AG10803 (cell line): ENCODE measurements around the gene NDUFAF2.

Source experiments
- DNase-seq: peaks from one replicate; pipeline ENCODE4 v3.0.0; 2010; ENCODE audit warnings: low read depth
- H3K4me3 ChIP-seq: 2 replicates; pipeline ENCODE4 v1.5.1; 2011; ENCODE audit warnings: mild to moderate bottlenecking, low read length, control low read depth
- TF ChIP-seq, protein P1 (sequence below): conservative IDR thresholded peaks from 2 replicates; pipeline ENCODE4 v1.5.1; 2011; ENCODE audit warnings: mild to moderate bottlenecking, low read length, control low read depth, inconsistent platforms

Gene NDUFAF2

GRCh38 chr5:61047346-61047745 lies 102.3 kb downstream of the NDUFAF2 start:
- no peak overlapping the region for H3K4me3 ChIP-seq
- TF ChIP-seq, protein P1, sequence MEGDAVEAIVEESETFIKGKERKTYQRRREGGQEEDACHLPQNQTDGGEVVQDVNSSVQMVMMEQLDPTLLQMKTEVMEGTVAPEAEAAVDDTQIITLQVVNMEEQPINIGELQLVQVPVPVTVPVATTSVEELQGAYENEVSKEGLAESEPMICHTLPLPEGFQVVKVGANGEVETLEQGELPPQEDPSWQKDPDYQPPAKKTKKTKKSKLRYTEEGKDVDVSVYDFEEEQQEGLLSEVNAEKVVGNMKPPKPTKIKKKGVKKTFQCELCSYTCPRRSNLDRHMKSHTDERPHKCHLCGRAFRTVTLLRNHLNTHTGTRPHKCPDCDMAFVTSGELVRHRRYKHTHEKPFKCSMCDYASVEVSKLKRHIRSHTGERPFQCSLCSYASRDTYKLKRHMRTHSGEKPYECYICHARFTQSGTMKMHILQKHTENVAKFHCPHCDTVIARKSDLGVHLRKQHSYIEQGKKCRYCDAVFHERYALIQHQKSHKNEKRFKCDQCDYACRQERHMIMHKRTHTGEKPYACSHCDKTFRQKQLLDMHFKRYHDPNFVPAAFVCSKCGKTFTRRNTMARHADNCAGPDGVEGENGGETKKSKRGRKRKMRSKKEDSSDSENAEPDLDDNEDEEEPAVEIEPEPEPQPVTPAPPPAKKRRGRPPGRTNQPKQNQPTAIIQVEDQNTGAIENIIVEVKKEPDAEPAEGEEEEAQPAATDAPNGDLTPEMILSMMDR: no peak
- DNase-seq: no peak

GRCh38 chr5:61048534-61048933 lies 103.5 kb downstream of the NDUFAF2 start:
- TF ChIP-seq, protein P1: no peak
- no peak overlapping the region for H3K4me3 ChIP-seq
- DNase-seq: peak; percentile 54

- no peak overlapping the region for H3K4me3 ChIP-seq
- no peak for DNase-seq
- TF ChIP-seq, protein P1: no peak
Observed at GRCh38 chr5:61050292-61050691, 105.3 kb downstream of the NDUFAF2 start.

GRCh38 chr5:61051267-61051666 lies 106.3 kb downstream of the NDUFAF2 start:
- TF ChIP-seq, protein P1: no peak
- H3K4me3 ChIP-seq: no peak overlapping the region
- DNase-seq: peak; percentile 29

DNA sequence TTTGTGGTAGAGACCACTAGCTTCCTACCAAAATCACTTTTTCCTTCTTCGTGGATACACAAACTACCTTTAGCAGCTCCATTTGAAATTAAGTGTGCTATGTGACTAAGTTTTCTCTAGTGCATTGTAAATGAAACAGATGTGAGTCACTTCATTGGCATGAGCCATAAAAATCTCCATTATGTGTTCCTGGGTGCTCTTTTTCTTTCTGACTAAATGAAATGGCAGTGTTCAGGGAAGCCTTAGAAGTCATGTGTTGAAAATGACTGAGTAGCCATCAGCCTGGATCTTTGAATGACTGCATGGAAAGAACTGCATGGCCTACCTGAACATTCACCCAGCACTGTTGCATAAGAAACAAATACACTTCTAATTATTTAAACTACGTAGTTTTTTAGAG lies 107.9 kb downstream of the NDUFAF2 start:
- DNase-seq: peak; percentile 81
- TF ChIP-seq, protein P1: no peak
- no peak overlapping the region for H3K4me3 ChIP-seq

DNA sequence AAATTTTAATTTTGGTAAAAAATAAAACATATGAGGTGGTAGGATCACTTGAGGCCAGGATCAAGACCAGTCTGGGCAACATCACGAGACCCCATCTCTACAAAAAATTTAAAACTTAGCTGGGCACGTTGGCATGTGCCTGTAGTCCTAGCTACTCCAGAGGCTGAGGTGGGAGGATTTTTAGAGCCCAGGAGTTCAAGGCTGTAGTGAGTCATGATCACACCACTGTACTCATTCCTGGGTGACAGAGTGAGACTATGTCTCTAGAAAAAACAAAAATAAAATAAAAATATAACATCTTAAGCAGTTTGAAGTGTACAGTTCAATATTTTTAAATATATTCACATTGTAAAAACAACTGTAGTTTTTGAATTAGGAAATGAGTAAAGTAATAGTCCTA lies 108.9 kb downstream of the NDUFAF2 start:
- TF ChIP-seq, protein P1: no peak
- H3K4me3 ChIP-seq: no peak overlapping the region
- DNase-seq: no peak

DNA sequence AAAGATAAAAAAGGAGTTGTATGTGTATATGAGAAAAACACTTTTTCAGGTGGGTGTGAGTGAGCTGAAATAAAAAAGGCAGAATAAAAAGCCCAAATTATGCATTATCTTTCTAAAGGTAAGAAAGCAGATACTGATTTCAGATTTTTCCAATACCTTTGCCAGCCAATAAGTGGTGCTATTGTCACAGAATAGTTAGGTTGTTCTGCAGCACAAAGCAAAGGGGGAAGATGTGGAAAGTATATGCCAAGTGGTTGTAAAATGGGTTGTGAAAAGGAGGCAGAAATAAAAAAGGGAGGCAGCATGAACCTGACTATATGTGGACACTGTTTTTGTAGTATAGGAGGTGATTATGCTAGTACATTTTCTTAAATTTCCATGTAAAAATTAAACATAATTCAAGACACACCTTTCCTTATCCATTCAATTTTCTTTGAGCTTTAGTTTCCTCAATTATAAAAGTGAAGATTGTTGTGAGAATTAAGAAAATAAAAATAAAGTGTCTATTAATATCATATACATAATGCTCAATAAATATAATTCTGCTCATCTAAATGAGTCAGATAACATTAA lies 110.5 kb downstream of the NDUFAF2 start:
- DNase-seq: peak; percentile 58
- no peak overlapping the region for H3K4me3 ChIP-seq
- TF ChIP-seq, protein P1: peak; percentile 78
